HepG2 (cell line): ENCODE results near the gene RFPL4AL1. TPM values are rescaled to one million over a fixed set of nuclear protein-coding genes. Genes with fewer than 3 reads are reported as not detected.

Experiments used
- ATAC-seq: fragments of 200-7000 bp; cut with Tn5 transposase; 3 replicates; pipeline ENCODE4 v1.9.1; 2020; ENCODE audit warnings: mild to moderate bottlenecking, moderate library complexity
- BruUV-seq: library from RNA; stranded (reverse); fragments of 400-500 nt; replicated peaks from 2 replicates; lab custom pipeline; 2021; lab: Mats Ljungman, UMichigan
- CTCF ChIA-PET: fragments of 300-600 bp; formaldehyde crosslinking; extraction: SDS; loops from one replicate; lab custom pipeline; 2021; ENCODE audit warnings: low total read pairs, inconsistent platforms, low intra/inter-chr PET ratio; lab: Yijun Ruan, JAX
- POLR2A ChIA-PET: fragments of 350-600 bp; sonication (Branson Sonifier 250); formaldehyde crosslinking; loops from one replicate; lab custom pipeline; 2020; ENCODE audit warnings: antibody characterized with exemption, inconsistent platforms; lab: Yijun Ruan, JAX
- DNase-seq: peaks from one replicate; pipeline ENCODE4 v3.0.0-alpha.2; 2015; ENCODE audit warnings: low spot score
- FAIRE-seq: peaks from 3 replicates; lab custom pipeline; 2011; peaks lifted over from hg19 to GRCh38; lab: Jason Lieb, UNC
- H2AFZ ChIP-seq: one replicate; pipeline ENCODE4 v1.6.1; 2011; ENCODE audit warnings: low read length, inconsistent platforms
- H3K27ac ChIP-seq: fragments of 300-600 bp; 3 replicates; pipeline ENCODE4 v1.8.0; 2011; ENCODE audit warnings: mixed run types, mild to moderate bottlenecking, mixed read lengths, low read length, inconsistent platforms; ENCODE audit not compliant: insufficient read depth; ENCODE audit errors: extremely low read length
- H3K27me3 ChIP-seq, 2 experiments: fragments of 200-600 bp in 1 of 2; 2 replicates in 1 of 2; 3 replicates in 1 of 2; pipeline versions ENCODE4 v1.6.0 to v1.8.0; 2011; ENCODE audit warnings: low read length in 2 of 2, mild to moderate bottlenecking in 2 of 2, moderate library complexity in 2 of 2, inconsistent platforms in 1 of 2; ENCODE audit not compliant: insufficient read depth in 2 of 2, control insufficient read depth in 1 of 2
- H3K36me3 ChIP-seq, 2 experiments: fragments of 200-600 bp in 1 of 2; replicated peaks in 1 of 2; 2 replicates in 1 of 2; 3 replicates in 1 of 2; pipeline versions ENCODE4 v1.5.1 to v1.8.0; 2011; ENCODE audit warnings: low read length in 2 of 2, inconsistent platforms in 1 of 2; ENCODE audit not compliant: insufficient read depth in 2 of 2, control insufficient read depth in 1 of 2
- H3K4me1 ChIP-seq: 2 replicates; pipeline ENCODE4 v1.5.1; 2012; ENCODE audit warnings: low read length, inconsistent platforms; ENCODE audit not compliant: insufficient read depth
- H3K4me2 ChIP-seq: 2 replicates; pipeline ENCODE4 v1.6.0; 2011; ENCODE audit warnings: low read depth, low read length, inconsistent platforms
- H3K4me3 ChIP-seq, 3 experiments: fragments of 200-600 bp in 1 of 3; sonication (generic), shearing (Covaris generic) in 1 of 3; replicated peaks in 1 of 3; 2 replicates each; pipeline ENCODE4 v1.5.1; 2011 to 2016; ENCODE audit warnings: low read length in 3 of 3, inconsistent platforms in 2 of 3, low read depth in 2 of 3, mild to moderate bottlenecking in 2 of 3, control low read depth in 1 of 3, mixed read lengths in 1 of 3; ENCODE audit not compliant: insufficient read depth in 1 of 3
- H3K79me2 ChIP-seq: one replicate; pipeline ENCODE4 v1.6.1; 2011; ENCODE audit warnings: low read length, inconsistent platforms; ENCODE audit not compliant: insufficient read depth
- H3K9ac ChIP-seq: 2 replicates; pipeline ENCODE4 v1.6.0; 2011; ENCODE audit warnings: mild to moderate bottlenecking, low read depth, low read length, inconsistent platforms; ENCODE audit not compliant: insufficient read depth
- H3K9me3 ChIP-seq: 2 replicates; pipeline ENCODE4 v1.5.1; 2012; ENCODE audit warnings: mild to moderate bottlenecking, low read length
- H4K20me1 ChIP-seq: 2 replicates; pipeline ENCODE4 v1.6.0; 2011; ENCODE audit warnings: inconsistent platforms, mild to moderate bottlenecking, low read length, moderate library complexity; ENCODE audit not compliant: insufficient read depth
- CTCF ChIP-seq: sonication (generic); formaldehyde crosslinking; IDR thresholded peaks from 2 replicates; pipeline ENCODE4 v1.5.0; 2020; ENCODE audit warnings: mild to moderate bottlenecking, missing genetic modification reagents, moderate library complexity
- IKZF1 ChIP-seq: fragments of 450-650 bp; IDR thresholded peaks from 2 replicates; pipeline ENCODE4 v1.7.1; 2016
- KLF15 ChIP-seq: sonication (generic); formaldehyde crosslinking; IDR thresholded peaks from 2 replicates; pipeline ENCODE4 v1.8.1; 2023; ENCODE audit warnings: borderline replicate concordance, mild to moderate bottlenecking, inconsistent platforms, missing genetic modification reagents, mixed read lengths
- STAG1 ChIP-seq: sonication (generic); formaldehyde crosslinking; IDR thresholded peaks from 2 replicates; pipeline ENCODE4 v1.4.0; 2020; ENCODE audit warnings: missing genetic modification reagents
- ZNF597 ChIP-seq: sonication (generic); formaldehyde crosslinking; IDR thresholded peaks from 2 replicates; pipeline ENCODE4 v1.5.0; 2020; ENCODE audit warnings: missing genetic modification reagents
- WGBS: methylation state at CpG from one replicate; pipeline ENCODE4 v1.1.6; 2017; ENCODE audit warnings: low lambda C conversion rate; 5-methylcytosine and 5-hydroxymethylcytosine counted together
- in situ Hi-C: cut with HindIII; loops from 2 replicates; pipeline ENCODE4 v1.10.0; 2017; ENCODE audit warnings: low pct_unique_long_range_greater_than_20kb; ENCODE audit not compliant: extremely low pct_ligation_motif_present
- intact Hi-C: fragments of 100-400 bp; cut with micrococcal nuclease; formaldehyde crosslinking; loops from one replicate; pipeline ENCODE4 v1.10.0; 2022; ENCODE audit not compliant: unreplicated experiment
- polyA plus RNA-seq, 8 experiments: library from polyadenylated mRNA; depleted of rRNA in 3 of 8; stranded (reverse) in 7 of 8; unstranded in 1 of 8; fragments of >200 nt; fragmentation: Illumina TruSeq in 4 of 8; extraction: Trizol in 4 of 8; gene quantifications; 2 replicates each; pipeline versions ENCODE4 v1.2.1 to v1.2.3, GENCODE V29; 2011 to 2016; ENCODE audit warnings: low read depth in 4 of 8, missing spikeins in 1 of 8, mixed read lengths in 1 of 8; ENCODE audit not compliant: insufficient read depth in 1 of 8
- total RNA-seq, 5 experiments: library from RNA; depleted of rRNA; stranded (reverse); fragments of >200 nt; fragmentation: Illumina TruSeq; extraction: Trizol; gene quantifications; 2 replicates each; pipeline ENCODE4 v1.2.3, GENCODE V29; 2016; ENCODE audit warnings: low read depth in 1 of 5

The RFPL4AL1 gene
- total and polyA plus RNA-seq, 2 of the 13 experiments (the other 11 are each of a cell fraction or from before 2014, with no cell fraction given), result not detected

- peaks cover 0 to 14% of the 10 kb centered on the region in 2 experiments; a peak in 2 of 5 replicates for H3K27me3 ChIP-seq
- H4K20me1 ChIP-seq, result no peaks in the 10 kb centered on the region
- in situ Hi-C loops, result no loop called here
- FAIRE-seq (no peak), DNase-seq (no peak), ATAC-seq (no peak)
- no peaks in the 10 kb centered on the region for H3K36me3 ChIP-seq
- CTCF ChIA-PET, result no interaction called here
- H2AFZ ChIP-seq, result no peak overlapping the region
- intact Hi-C loops, result no loop called here
- no TSS peak for BruUV-seq
- no peaks in the 10 kb centered on the region for H3K4me1 ChIP-seq
- H3K9ac ChIP-seq, result no peak overlapping the region
- H3K9me3 ChIP-seq, result no peaks in the 10 kb centered on the region
- TF ChIP-seq IKZF1, result no peak
- peak; percentile 44 for TF ChIP-seq CTCF (CRISPR knock-in tag)
- peak; percentile 22; the same call in 1 of the 2 replicates for TF ChIP-seq STAG1 (CRISPR knock-in tag)
- no peak for TF ChIP-seq KLF15 (CRISPR knock-in tag)
- H3K4me2 ChIP-seq, result no peak overlapping the region
- H3K79me2 ChIP-seq, result no peaks in the 10 kb centered on the region
- WGBS, result 58% methylated on average over 6 of the region's 7 CpGs
- H3K27ac ChIP-seq, result no peak overlapping the region
- POLR2A ChIA-PET, result no interaction called here
- H3K4me3 ChIP-seq, result no peak overlapping the region
These were observed 8.6 kb downstream of the RFPL4AL1 start for GRCh38 chr19:55777528-55777927.

DNA sequence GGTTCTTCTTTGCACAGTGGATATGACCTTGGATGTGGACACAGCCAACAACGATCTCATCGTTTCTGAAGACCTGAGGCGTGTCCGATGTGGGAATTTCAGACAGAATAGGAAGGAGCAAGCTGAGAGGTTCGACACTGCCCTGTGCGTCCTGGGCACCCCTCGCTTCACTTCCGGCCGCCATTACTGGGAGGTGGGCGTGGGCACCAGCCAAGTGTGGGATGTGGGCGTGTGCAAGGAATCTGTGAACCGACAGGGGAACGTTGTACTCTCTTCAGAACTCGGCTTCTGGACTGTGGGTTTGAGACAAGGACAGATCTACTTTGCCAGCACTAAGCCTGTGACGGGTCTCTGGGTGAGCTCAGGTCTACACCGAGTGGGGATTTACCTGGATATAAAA lies 9.4 kb downstream of the RFPL4AL1 start:
- H3K79me2 ChIP-seq, result no peaks in the 10 kb centered on the region
- H3K9me3 ChIP-seq, result no peaks in the 10 kb centered on the region
- no peaks in the 10 kb centered on the region for H4K20me1 ChIP-seq
- FAIRE-seq (no peak), DNase-seq (no peak), ATAC-seq (no peak)
- CTCF ChIA-PET, result no interaction called here
- H3K27ac ChIP-seq, result no peak overlapping the region
- no peak overlapping the region for H2AFZ ChIP-seq
- TF ChIP-seq ZNF597, result no peak
- H3K36me3 ChIP-seq, result no peaks in the 10 kb centered on the region
- POLR2A ChIA-PET, result no interaction called here
- no TSS peak for BruUV-seq
- peaks cover 0 to 14% of the 10 kb centered on the region in 2 experiments; a peak in 2 of 5 replicates for H3K27me3 ChIP-seq
- H3K9ac ChIP-seq, result no peak overlapping the region
- in situ Hi-C loops, result no loop called here
- no peak overlapping the region for H3K4me2 ChIP-seq
- 21% methylated on average over 11 of the region's 16 CpGs for WGBS
- H3K4me3 ChIP-seq, result no peak overlapping the region
- intact Hi-C loops, result no loop called here
- H3K4me1 ChIP-seq, result no peaks in the 10 kb centered on the region
